ENCODE data around the gene ETV2. TPM values are rescaled to one million over a fixed set of nuclear protein-coding genes. Genes with fewer than 3 reads are reported as not detected.

The ETV2 gene
- total RNA-seq, 1 donor from 2014 or later = 0.33 TPM

DNA sequence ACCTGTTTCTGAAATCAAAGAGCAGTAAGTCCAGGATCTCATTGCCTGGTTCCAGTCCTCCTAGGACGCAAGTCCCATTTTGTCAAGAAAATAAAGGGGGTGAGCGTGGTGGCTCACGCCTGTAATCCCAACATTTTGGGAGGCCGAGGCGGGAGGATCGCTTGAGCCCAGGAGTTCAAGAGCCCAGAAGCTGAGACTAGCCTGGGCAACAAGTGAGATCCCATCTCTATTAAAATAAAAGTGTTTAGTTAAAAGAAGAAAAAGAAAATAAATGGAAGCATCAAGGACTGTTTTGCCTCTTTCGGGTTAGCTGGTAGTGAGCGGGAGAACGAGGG is 29.4 kb upstream of the ETV2 start:
- H3K9me3 ChIP-seq (replicated peaks) = peaks cover 16% of the 10 kb centered on the region
- intact Hi-C loops (cut with micrococcal nuclease) = no loop called here
- no peaks in the 10 kb centered on the region for H3K36me3 ChIP-seq
- TF ChIP-seq, protein P1, sequence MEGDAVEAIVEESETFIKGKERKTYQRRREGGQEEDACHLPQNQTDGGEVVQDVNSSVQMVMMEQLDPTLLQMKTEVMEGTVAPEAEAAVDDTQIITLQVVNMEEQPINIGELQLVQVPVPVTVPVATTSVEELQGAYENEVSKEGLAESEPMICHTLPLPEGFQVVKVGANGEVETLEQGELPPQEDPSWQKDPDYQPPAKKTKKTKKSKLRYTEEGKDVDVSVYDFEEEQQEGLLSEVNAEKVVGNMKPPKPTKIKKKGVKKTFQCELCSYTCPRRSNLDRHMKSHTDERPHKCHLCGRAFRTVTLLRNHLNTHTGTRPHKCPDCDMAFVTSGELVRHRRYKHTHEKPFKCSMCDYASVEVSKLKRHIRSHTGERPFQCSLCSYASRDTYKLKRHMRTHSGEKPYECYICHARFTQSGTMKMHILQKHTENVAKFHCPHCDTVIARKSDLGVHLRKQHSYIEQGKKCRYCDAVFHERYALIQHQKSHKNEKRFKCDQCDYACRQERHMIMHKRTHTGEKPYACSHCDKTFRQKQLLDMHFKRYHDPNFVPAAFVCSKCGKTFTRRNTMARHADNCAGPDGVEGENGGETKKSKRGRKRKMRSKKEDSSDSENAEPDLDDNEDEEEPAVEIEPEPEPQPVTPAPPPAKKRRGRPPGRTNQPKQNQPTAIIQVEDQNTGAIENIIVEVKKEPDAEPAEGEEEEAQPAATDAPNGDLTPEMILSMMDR (IDR thresholded peaks at IDR 0.05; ENCODE audit: borderline replicate concordance) = no peak
- H3K4me1 ChIP-seq = peaks cover 15% of the 10 kb centered on the region
- DNase-seq = no peak
- peak overlapping the region; percentile 80 for H3K4me3 ChIP-seq
- peak overlapping the region; percentile 63 for H3K27ac ChIP-seq (replicated peaks)
- no peaks in the 10 kb centered on the region for H3K27me3 ChIP-seq (ENCODE audit: low read depth)

- peaks cover 10% of the 10 kb centered on the region for H3K9me3 ChIP-seq (replicated peaks)
- intact Hi-C loops (cut with micrococcal nuclease) = no loop called here
- H3K4me3 ChIP-seq = peak within 1 kb of the TSS; percentile 80
- H3K4me1 ChIP-seq = peaks cover 15% of the 10 kb centered on the region
- H3K27me3 ChIP-seq (ENCODE audit: low read depth) = no peaks in the 10 kb centered on the region
- no peaks in the 10 kb centered on the region for H3K36me3 ChIP-seq
- TF ChIP-seq, protein P1 (IDR thresholded peaks at IDR 0.05; ENCODE audit: borderline replicate concordance) = no peak
- H3K27ac ChIP-seq (replicated peaks) = peak within 1 kb of the TSS; percentile 63
- DNase-seq = peak; percentile 93
Measured at GRCh38 chr19:35612559-35613321, 28.8 kb upstream of the ETV2 start, which contains the start of gene HAUS5. Gene HAUS5 (plus strand): TSS chr19:35612735. CDS start chr19:35612795, 60 bp downstream.

GRCh38 chr19:35613574-35613973 is 28.0 kb upstream of the ETV2 start:
- Histone ChIP-seq H3K4me3 (no peak overlapping the region), H3K27me3 (ENCODE audit: low read depth) (no peaks in the 10 kb centered on the region), H3K4me1 (peaks cover 15% of the 10 kb centered on the region), H3K36me3 (no peaks in the 10 kb centered on the region), H3K9me3 (replicated peaks) (peaks cover 2% of the 10 kb centered on the region), H3K27ac (replicated peaks) (no peak overlapping the region)
- TF ChIP-seq, protein P1 (IDR thresholded peaks at IDR 0.05; ENCODE audit: borderline replicate concordance) = no peak
- intact Hi-C loops (cut with micrococcal nuclease) = no loop called here
- no peak for DNase-seq

DNA sequence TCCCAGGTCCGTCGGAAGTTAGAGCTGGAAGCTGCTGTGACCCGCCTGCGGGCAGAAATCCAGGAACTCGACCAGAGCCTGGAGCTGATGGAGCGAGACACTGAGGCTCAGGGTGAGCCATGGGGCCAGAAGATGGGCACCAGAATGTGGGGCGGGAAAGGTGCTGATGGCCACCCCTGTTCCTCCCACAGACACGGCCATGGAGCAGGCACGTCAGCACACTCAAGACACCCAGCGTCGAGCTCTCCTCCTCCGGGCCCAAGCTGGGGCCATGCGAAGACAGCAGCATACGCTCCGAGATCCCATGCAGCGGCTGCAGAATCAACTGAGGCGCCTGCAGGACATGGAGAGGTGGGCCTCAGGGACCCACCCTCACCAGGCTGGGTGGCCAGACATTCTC is 26.5 kb upstream of the ETV2 start:
- Histone ChIP-seq H3K4me1 (peaks cover 15% of the 10 kb centered on the region), H3K27ac (replicated peaks) (no peak overlapping the region), H3K9me3 (replicated peaks) (no peaks in the 10 kb centered on the region), H3K36me3 (no peaks in the 10 kb centered on the region), H3K4me3 (no peak overlapping the region), H3K27me3 (ENCODE audit: low read depth) (no peaks in the 10 kb centered on the region)
- no peak for DNase-seq
- intact Hi-C loops (cut with micrococcal nuclease) = no loop called here
- TF ChIP-seq, protein P1 (IDR thresholded peaks at IDR 0.05; ENCODE audit: borderline replicate concordance) = no peak

GRCh38 chr19:35618857-35619256 is 22.7 kb upstream of the ETV2 start:
- intact Hi-C loops (cut with micrococcal nuclease) = no loop called here
- Histone ChIP-seq H3K4me3 (no peak overlapping the region), H3K27ac (replicated peaks) (no peak overlapping the region), H3K36me3 (no peaks in the 10 kb centered on the region), H3K4me1 (no peaks in the 10 kb centered on the region), H3K27me3 (ENCODE audit: low read depth) (no peaks in the 10 kb centered on the region), H3K9me3 (replicated peaks) (no peaks in the 10 kb centered on the region)
- TF ChIP-seq, protein P1 (IDR thresholded peaks at IDR 0.05; ENCODE audit: borderline replicate concordance) = no peak
- no peak for DNase-seq

Data from left ventricle myocardium inferior (tissue), 1 donor.